ENCODE measurements around the gene ANKRD33. TPM values are rescaled to one million over a fixed set of nuclear protein-coding genes. Genes with fewer than 3 reads are reported as not detected.

Gene ANKRD33, protein sequence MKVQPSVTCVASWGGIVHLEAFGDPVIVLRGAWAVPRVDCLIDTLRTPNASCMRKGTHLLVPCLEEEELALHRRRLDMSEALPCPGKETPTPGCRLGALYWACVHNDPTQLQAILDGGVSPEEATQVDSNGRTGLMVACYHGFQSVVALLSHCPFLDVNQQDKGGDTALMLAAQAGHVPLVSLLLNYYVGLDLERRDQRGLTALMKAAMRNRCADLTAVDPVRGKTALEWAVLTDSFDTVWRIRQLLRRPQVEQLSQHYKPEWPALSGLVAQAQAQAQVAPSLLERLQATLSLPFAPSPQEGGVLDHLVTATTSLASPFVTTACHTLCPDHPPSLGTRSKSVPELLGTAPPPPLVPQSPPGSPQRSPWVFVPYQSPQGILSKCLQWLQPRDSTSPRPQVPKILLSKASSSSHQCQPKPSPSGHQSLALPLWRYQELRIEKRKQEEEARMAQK
- total RNA-seq: not detected

DNA sequence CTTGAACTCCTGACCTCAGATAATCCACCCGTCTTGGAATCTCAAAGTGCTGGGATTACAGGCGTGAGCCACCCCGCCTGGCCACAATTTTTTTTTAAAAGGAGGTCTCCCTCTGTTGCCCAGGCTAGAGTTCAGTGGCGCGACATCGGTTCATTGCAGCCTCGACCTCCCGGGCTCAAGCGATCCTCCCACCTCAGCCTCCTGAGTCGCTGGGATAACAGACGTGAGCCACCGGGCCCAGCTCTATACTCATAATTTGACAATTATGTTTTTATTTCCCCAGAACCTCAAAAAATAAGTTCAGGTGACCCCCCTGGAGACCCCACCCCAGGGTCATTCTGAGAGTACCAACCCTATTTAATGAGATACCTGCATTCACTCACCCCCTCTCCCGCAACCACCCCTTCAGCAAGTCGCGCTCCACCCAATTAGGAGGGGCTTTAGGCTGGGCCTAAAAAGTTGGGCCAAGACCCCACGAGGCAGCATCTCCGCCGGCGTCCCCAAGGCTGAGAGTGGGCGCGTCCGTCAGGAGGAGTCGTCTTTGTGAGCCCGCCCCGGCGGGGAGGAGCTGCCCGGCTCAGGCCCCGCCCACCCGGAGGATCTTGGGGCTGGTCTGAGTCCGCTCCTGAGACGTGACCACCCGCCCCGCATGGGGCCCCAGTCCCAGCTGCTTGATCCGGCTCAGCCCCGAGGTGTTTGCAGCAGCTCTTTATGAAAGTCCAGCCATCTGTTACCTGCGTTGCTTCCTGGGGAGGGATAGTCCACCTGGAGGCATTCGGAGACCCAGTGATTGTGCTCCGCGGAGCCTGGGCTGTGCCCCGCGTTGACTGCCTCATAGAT, at the start of gene ANKRD33:
TSS of gene ANKRD33 (plus strand) at position 628 of the 840 bp plus-strand sequence. CDS start at position 712, 84 bp downstream.
- no peak within 1 kb of the TSS for H3K27ac Mint-ChIP-seq
- intact Hi-C loops (cut with micrococcal nuclease): no loop called here
- CTCF ChIA-PET: interaction anchor here (0.8 to 3.3 kb wide), 4 partner anchors 12 to 138 kb away, joined by 3 to 18 read pairs (median 5); no protein-coding TSS in a partner anchor
- no peak for DNase-seq
- POLR2A ChIA-PET: interaction anchor here (0.6 kb wide), 1 partner anchor 486 kb away, joined by 3 read pairs; no protein-coding TSS in a partner anchor
- no peak within 1 kb of the TSS for H3K4me3 Mint-ChIP-seq
- H3K36me3 Mint-ChIP-seq: no peaks in the 10 kb centered on the region
- H3K9me3 Mint-ChIP-seq: peaks cover 8% of the 10 kb centered on the region
- H3K27me3 Mint-ChIP-seq: no peaks in the 10 kb centered on the region
- peaks cover 14% of the 10 kb centered on the region for H3K4me1 Mint-ChIP-seq (ENCODE audit: low read depth)

GRCh38 chr12:51838762-51839161, 49.1 kb upstream of the ANKRD33 start:
- POLR2A ChIA-PET: no interaction called here
- CTCF ChIA-PET: no interaction called here
- Mint-ChIP-seq H3K4me1 (ENCODE audit: low read depth) (no peaks in the 10 kb centered on the region), H3K9me3 (no peaks in the 10 kb centered on the region), H3K27ac (no peak overlapping the region), H3K4me3 (no peak overlapping the region), H3K36me3 (no peaks in the 10 kb centered on the region), H3K27me3 (peaks cover 39% of the 10 kb centered on the region)
- intact Hi-C loops (cut with micrococcal nuclease): no loop called here
- no peak for DNase-seq

GRCh38 chr12:51839310-51839947, 48.5 kb upstream of the ANKRD33 start:
- intact Hi-C loops (cut with micrococcal nuclease): no loop called here
- ChIA-PET CTCF (interaction anchor here (1.2 kb wide), 1 partner anchor 26 kb away, joined by 4 read pairs; no protein-coding TSS in a partner anchor), POLR2A (no interaction called here)
- Mint-ChIP-seq H3K4me1 (ENCODE audit: low read depth) (no peaks in the 10 kb centered on the region), H3K4me3 (no peak overlapping the region), H3K27me3 (peaks cover 43% of the 10 kb centered on the region), H3K27ac (no peak overlapping the region), H3K9me3 (no peaks in the 10 kb centered on the region), H3K36me3 (no peaks in the 10 kb centered on the region)
- DNase-seq: no peak

DNA sequence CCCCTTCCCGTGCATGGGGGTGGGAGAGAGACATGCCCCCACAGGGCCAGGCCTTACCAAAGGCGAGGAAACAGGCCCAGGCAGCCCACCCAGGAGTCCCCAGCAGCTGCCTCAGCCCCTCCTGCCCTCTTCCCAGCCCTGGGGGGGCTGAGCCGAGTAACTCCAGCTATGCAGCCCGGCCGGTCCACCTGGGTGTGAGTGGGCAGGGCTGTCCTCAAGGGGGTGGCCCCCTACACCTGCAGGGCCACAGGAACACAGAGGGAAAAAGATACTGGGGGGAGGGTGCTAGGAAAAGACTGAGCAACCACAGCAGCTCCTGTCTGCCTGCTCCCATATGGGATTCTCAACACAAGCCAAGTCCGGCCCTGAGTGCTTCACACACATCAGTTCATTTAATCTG, 46.9 kb upstream of the ANKRD33 start:
- no peak for DNase-seq
- intact Hi-C loops (cut with micrococcal nuclease): no loop called here
- ChIA-PET CTCF (interaction anchor here (1.2 to 1.4 kb wide), 2 partner anchors 20 to 27 kb away, joined by 3 to 4 read pairs; no protein-coding TSS in a partner anchor), POLR2A (no interaction called here)
- Mint-ChIP-seq H3K9me3 (no peaks in the 10 kb centered on the region), H3K27me3 (peaks cover 57% of the 10 kb centered on the region), H3K4me3 (no peak overlapping the region), H3K36me3 (no peaks in the 10 kb centered on the region), H3K27ac (no peak overlapping the region), H3K4me1 (ENCODE audit: low read depth) (peaks cover under 1% of the 10 kb centered on the region)

- CTCF ChIA-PET: interaction anchor here (0.6 to 1.5 kb wide), 3 partner anchors 21 to 33 kb away, joined by 3 read pairs; no protein-coding TSS in a partner anchor
- H3K36me3 Mint-ChIP-seq: no peaks in the 10 kb centered on the region
- no peak overlapping the region for H3K27ac Mint-ChIP-seq
- H3K4me1 Mint-ChIP-seq (ENCODE audit: low read depth): peaks cover 7% of the 10 kb centered on the region
- DNase-seq: no peak
- POLR2A ChIA-PET: no interaction called here
- intact Hi-C loops (cut with micrococcal nuclease): no loop called here
- no peaks in the 10 kb centered on the region for H3K9me3 Mint-ChIP-seq
- H3K27me3 Mint-ChIP-seq: peaks cover 62% of the 10 kb centered on the region
- no peak overlapping the region for H3K4me3 Mint-ChIP-seq
Measured at GRCh38 chr12:51841727-51842126, 46.2 kb upstream of the ANKRD33 start.

DNA sequence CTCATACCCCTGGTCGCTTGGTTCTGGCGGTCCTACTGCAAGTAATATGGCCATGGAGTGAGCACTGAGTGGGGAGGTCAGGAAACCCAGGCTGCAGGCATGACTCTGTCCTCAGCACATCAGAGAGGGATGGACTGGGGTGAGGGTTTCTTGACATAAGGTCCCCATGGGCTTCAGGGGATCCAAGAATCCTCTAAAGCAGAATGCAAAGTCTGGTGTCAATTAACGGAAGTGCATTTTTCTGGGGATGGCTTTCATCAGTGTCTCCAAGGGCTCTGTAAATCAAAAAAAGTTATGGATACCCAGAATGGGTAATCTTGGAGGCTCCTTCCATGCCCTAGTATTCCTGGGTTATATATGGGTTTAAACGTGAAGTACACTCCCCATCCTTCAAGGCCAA, 43.0 kb upstream of the ANKRD33 start:
- H3K4me3 Mint-ChIP-seq: no peak overlapping the region
- H3K36me3 Mint-ChIP-seq: no peaks in the 10 kb centered on the region
- H3K27me3 Mint-ChIP-seq: peaks cover 53% of the 10 kb centered on the region
- CTCF ChIA-PET: no interaction called here
- no peak for DNase-seq
- no peak overlapping the region for H3K27ac Mint-ChIP-seq
- POLR2A ChIA-PET: no interaction called here
- peaks cover 8% of the 10 kb centered on the region for H3K4me1 Mint-ChIP-seq (ENCODE audit: low read depth)
- no peaks in the 10 kb centered on the region for H3K9me3 Mint-ChIP-seq
- intact Hi-C loops (cut with micrococcal nuclease): no loop called here

DNA sequence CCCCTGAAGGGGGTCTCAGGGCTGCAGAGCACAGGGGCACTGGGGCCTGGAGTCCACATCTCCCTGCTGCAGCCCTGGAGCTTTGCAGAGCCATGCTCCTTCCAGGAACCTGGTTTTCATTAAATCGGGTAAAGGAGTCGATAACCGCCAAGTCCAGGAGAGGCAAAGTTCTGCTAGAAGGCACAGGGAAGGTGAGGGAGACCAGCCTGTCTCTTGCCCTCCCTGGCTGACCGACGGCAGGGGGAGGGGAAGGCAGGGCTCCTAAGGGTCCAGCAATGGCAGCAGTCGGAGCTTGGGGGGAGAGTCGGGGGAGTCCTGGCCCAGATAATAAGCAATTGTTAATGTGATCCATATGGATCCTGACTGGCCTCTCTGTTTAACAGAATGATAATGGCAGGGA, 42.4 kb upstream of the ANKRD33 start:
- peaks cover 50% of the 10 kb centered on the region for H3K27me3 Mint-ChIP-seq
- intact Hi-C loops (cut with micrococcal nuclease): no loop called here

DNA sequence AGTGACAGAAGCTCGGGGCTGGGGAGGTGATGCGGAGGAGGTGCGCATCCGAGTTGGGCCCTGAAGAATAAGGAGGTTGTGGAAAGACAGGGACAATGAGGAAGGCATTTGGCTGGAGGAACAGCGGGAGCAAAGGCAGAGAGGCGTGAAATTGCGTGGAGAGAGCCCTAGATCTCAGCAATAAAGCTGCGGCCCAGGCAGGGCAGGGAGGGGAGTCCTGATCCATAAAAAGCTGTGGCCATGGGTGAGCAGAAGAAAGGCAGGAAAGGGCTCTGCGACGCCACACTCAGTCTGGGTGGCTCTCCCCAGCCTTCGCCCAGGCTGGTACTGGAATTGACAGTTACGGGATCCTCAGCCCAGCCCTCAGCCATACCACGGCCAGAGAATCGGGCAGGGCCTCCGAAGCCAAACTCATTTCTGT, 41.6 kb upstream of the ANKRD33 start:
- Mint-ChIP-seq H3K27me3 (peaks cover 48% of the 10 kb centered on the region), H3K4me1 (ENCODE audit: low read depth) (peaks cover 14% of the 10 kb centered on the region), H3K27ac (no peak overlapping the region), H3K4me3 (peak overlapping the region; percentile 18), H3K9me3 (no peaks in the 10 kb centered on the region), H3K36me3 (no peaks in the 10 kb centered on the region)
- intact Hi-C loops (cut with micrococcal nuclease): no loop called here
- ChIA-PET CTCF (no interaction called here), POLR2A (no interaction called here)
- no peak for DNase-seq

More for the DNA sequence above, 42.4 kb upstream of the ANKRD33 start:
- ChIA-PET CTCF (no interaction called here), POLR2A (no interaction called here)
- Mint-ChIP-seq H3K4me3 (no peak overlapping the region), H3K9me3 (no peaks in the 10 kb centered on the region), H3K4me1 (ENCODE audit: low read depth) (peaks cover 8% of the 10 kb centered on the region), H3K27ac (no peak overlapping the region), H3K36me3 (no peaks in the 10 kb centered on the region)
- DNase-seq: no peak

- POLR2A ChIA-PET: no interaction called here
- intact Hi-C loops (cut with micrococcal nuclease): no loop called here
- CTCF ChIA-PET: no interaction called here
- Mint-ChIP-seq H3K27me3 (peaks cover 42% of the 10 kb centered on the region), H3K4me3 (peak overlapping the region; percentile 61), H3K9me3 (no peaks in the 10 kb centered on the region), H3K4me1 (ENCODE audit: low read depth) (peaks cover 18% of the 10 kb centered on the region), H3K36me3 (no peaks in the 10 kb centered on the region), H3K27ac (no peak overlapping the region)
- DNase-seq: peak; percentile 59
Measured at GRCh38 chr12:51846911-51847642, 40.8 kb upstream of the ANKRD33 start.

GRCh38 chr12:51847643-51848325, 40.1 kb upstream of the ANKRD33 start:
- Mint-ChIP-seq H3K4me1 (ENCODE audit: low read depth) (peaks cover 20% of the 10 kb centered on the region), H3K27ac (no peak overlapping the region), H3K36me3 (no peaks in the 10 kb centered on the region), H3K9me3 (no peaks in the 10 kb centered on the region), H3K4me3 (no peak overlapping the region), H3K27me3 (peaks cover 41% of the 10 kb centered on the region)
- ChIA-PET POLR2A (no interaction called here), CTCF (no interaction called here)
- DNase-seq: no peak
- intact Hi-C loops (cut with micrococcal nuclease): no loop called here

GRCh38 chr12:51848326-51848727, 39.6 kb upstream of the ANKRD33 start, which contains the start of gene FIGNL2:
TSS of gene FIGNL2 (minus strand) at chr12:51848718. CDS start at chr12:51822413, 26,305 bp downstream.
- no peak for DNase-seq
- intact Hi-C loops (cut with micrococcal nuclease): no loop called here
- Mint-ChIP-seq H3K27ac (no peak within 1 kb of the TSS), H3K36me3 (no peaks in the 10 kb centered on the region), H3K9me3 (no peaks in the 10 kb centered on the region), H3K27me3 (peaks cover 39% of the 10 kb centered on the region), H3K4me1 (ENCODE audit: low read depth) (peaks cover 20% of the 10 kb centered on the region), H3K4me3 (no peak within 1 kb of the TSS)
- ChIA-PET POLR2A (no interaction called here), CTCF (no interaction called here)
